Measurements from ENCODE around the gene EGR2.

- TF ChIP-seq CTCF (conservative IDR thresholded peaks at IDR 0.05 in 1 of 2, IDR thresholded peaks at IDR 0.05 in 1 of 2; ENCODE audit: extremely low read depth in 1 of 2, insufficient read depth in 1 of 2, low read depth in 1 of 2, low read length in 2 of 2) (no peak), EZH2 (IDR thresholded peaks at IDR 0.05; ENCODE audit: borderline replicate concordance, low read length) (no peak)
These were observed 10.1 kb upstream of the EGR2 start for GRCh38 chr10:62826273-62826672.
